RWPE1 (cell line): ENCODE results near the gene LCN1.

ENCODE experiments used
- CTCF ChIA-PET: fragments of 350-600 bp; sonication (Branson Sonifier 250); formaldehyde crosslinking; extraction: SDS; loops from one replicate; lab custom pipeline; 2021; lab: Yijun Ruan, JAX
- POLR2A ChIA-PET: fragments of 400-600 bp; formaldehyde crosslinking; extraction: SDS; loops from one replicate; lab custom pipeline; 2020; ENCODE audit warnings: antibody characterized with exemption; ENCODE audit not compliant: low non-redundant PET; lab: Yijun Ruan, JAX
- DNase-seq: peaks from one replicate; pipeline ENCODE4 v3.0.0; 2012; ENCODE audit warnings: low spot score
- H3K27ac ChIP-seq: fragments of 450-650 bp; 2 replicates; pipeline ENCODE4 v1.5.1; 2017
- CTCF ChIP-seq: fragments of 450-650 bp; conservative IDR thresholded peaks from 2 replicates; pipeline ENCODE4 v1.5.1; 2017; ENCODE audit warnings: low read depth, mild to moderate bottlenecking

LCN1 gene

GRCh38 chr9:135487281-135488012, 33.8 kb upstream of the LCN1 start:
- DNase-seq, result no peak
- ChIA-PET CTCF (interaction anchor here (0.9 to 2.0 kb wide), 2 partner anchors 12 to 17 kb away, joined by 5 to 6 read pairs; no protein-coding TSS in a partner anchor), POLR2A (no interaction called here)
- no peak overlapping the region for H3K27ac ChIP-seq
- TF ChIP-seq CTCF, result no peak

DNA sequence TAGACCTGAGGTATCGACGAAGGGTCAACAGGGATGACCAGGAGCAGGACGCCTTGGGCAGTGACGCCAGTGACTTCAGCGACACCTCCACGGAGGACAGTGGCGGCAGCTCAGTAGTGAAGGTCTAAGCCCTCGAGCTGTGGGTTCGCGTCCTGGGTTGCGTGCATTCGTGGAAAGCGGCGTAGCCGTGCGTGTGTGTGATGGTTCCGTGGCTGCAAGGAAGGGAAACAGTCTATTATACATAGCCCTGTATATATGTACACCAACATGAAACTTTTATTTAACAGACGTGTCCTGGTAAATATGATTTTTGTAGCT, 33.3 kb upstream of the LCN1 start:
- DNase-seq, result no peak
- CTCF ChIA-PET, result interaction anchor here (2.0 kb wide), 1 partner anchor 17 kb away, joined by 6 read pairs; no protein-coding TSS in a partner anchor
- H3K27ac ChIP-seq, result no peak overlapping the region
- POLR2A ChIA-PET, result no interaction called here
- TF ChIP-seq CTCF, result no peak

- ChIA-PET CTCF (interaction anchor here (2.0 kb wide), 1 partner anchor 16 kb away, joined by 6 read pairs; no protein-coding TSS in a partner anchor), POLR2A (no interaction called here)
- no peak for DNase-seq
- no peak for TF ChIP-seq CTCF
- no peak overlapping the region; the same call in 1 of the 2 replicates for H3K27ac ChIP-seq
Observed at GRCh38 chr9:135488527-135488926, 32.7 kb upstream of the LCN1 start.

DNA sequence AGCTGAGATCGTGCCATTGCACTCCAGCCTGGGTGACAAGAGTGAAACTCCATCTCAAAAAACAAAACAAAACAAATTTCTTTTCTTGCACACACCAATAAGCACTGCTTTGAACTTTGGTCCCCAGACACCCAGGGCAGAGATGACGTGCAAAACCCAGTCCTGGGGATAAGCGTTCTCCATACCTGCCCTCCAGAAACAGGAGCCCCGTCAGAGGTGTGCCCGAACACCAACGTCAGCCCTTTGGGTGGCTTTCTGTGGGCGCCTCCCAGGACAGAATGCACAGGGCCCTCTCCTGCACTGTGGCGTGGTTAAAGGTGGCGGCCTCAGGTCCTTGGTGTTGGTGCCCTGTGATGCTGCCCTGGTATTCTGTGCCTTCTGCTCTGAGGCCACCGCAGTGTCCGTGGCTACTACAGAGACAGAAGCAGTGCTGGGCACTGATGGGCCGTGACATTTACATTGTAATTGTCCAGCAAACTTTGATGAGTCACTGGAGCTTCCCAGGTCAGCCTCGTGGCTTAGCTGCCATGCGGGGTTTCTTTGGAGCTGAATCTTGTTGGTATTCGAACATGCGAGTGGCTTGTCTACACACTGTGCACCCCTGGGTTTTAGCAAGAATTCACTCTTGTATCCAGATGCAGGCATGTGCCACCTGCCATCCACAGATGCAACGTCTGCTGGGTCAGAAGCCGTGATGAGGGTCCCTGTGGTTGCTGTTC, 31.9 kb upstream of the LCN1 start:
- no peak for DNase-seq
- no peak overlapping the region for H3K27ac ChIP-seq
- no peak for TF ChIP-seq CTCF
- ChIA-PET CTCF (no interaction called here), POLR2A (no interaction called here)

DNA sequence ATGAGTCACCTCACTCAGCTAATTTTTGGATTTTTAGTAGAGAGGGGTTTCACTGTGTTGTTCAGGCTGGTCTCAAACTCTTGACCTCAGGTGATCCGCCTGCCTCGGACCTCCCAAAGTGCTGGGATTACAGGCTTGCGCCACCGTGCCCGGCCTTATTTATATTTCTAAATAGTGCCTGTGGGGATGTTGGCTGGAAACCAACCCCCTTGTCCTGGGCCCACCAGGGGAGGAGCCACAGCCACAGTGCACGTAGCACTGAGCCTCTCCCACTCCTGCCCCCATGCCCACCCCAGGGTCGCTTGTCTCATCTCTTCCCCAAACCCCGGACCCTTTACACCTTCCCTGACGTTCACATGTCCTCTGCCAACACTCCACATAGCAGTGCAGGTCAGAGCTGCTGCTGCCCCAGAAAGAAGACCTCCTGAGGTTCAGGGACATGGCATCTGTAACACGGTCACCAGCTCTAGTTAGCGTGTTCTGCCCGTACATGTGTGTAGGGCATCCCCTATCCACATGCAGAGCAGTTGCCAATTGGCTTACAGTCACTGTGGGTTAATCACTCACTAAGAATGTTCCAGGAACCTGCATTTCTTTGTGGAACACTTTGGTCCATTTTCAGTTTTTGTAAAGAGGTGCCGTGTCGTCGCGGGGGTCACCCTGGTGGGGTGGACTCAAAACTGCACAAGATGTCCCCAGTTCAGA, 30.9 kb upstream of the LCN1 start:
- H3K27ac ChIP-seq, result no peak overlapping the region
- ChIA-PET POLR2A (interaction anchor here (0.6 kb wide), 1 partner anchor 9 kb away, joined by 16 read pairs; no protein-coding TSS in a partner anchor), CTCF (interaction anchor here (0.6 to 1.4 kb wide), 2 partner anchors 15 to 20 kb away, joined by 3 to 5 read pairs; no protein-coding TSS in a partner anchor)
- DNase-seq, result no peak
- no peak for TF ChIP-seq CTCF

GRCh38 chr9:135490980-135491464, 30.2 kb upstream of the LCN1 start:
- no peak overlapping the region for H3K27ac ChIP-seq
- CTCF ChIA-PET, result interaction anchor here (0.6 to 1.4 kb wide), 3 partner anchors 14 to 25 kb away, joined by 3 to 5 read pairs (median 3); no protein-coding TSS in a partner anchor
- POLR2A ChIA-PET, result interaction anchor here (0.6 kb wide), 1 partner anchor 10 kb away, joined by 16 read pairs; no protein-coding TSS in a partner anchor
- DNase-seq, result no peak
- TF ChIP-seq CTCF, result no peak
